Panc1 (cell line): ENCODE results near the gene TGFB2. TPM values are rescaled to one million over a fixed set of nuclear protein-coding genes. Genes with fewer than 3 reads are reported as not detected.

ENCODE experiments used
- ATAC-seq: fragments of 200-7000 bp; cut with Tn5 transposase; 2 replicates; pipeline ENCODE4 v1.9.1; 2020; ENCODE audit warnings: mild to moderate bottlenecking, moderate library complexity
- BruUV-seq: library from RNA; stranded (reverse); fragments of 400-500 nt; replicated peaks from 2 replicates; lab custom pipeline; 2021; lab: Mats Ljungman, UMichigan
- CTCF ChIA-PET: fragments of 300-600 bp; sonication (Branson Sonifier 250); formaldehyde crosslinking; loops from one replicate; lab custom pipeline; 2022; ENCODE audit warnings: antibody characterized with exemption; lab: Charles Lee
- POLR2A ChIA-PET: fragments of 300-600 bp; sonication (Branson Sonifier 250); formaldehyde crosslinking; loops from one replicate; lab custom pipeline; 2022; ENCODE audit warnings: antibody characterized with exemption; lab: Charles Lee
- DNase-seq: peaks from one replicate; pipeline ENCODE4 v3.0.0-alpha.2; 2010; ENCODE audit warnings: low read depth, low spot score
- H3K27ac ChIP-seq: 2 replicates; pipeline ENCODE4 v1.5.1; 2011; ENCODE audit warnings: mild to moderate bottlenecking, low read length, inconsistent platforms
- H3K27me3 ChIP-seq: fragments of 200-500 bp; sonication (Bioruptor generic); 2 replicates; pipeline ENCODE4 v1.6.0; 2014; ENCODE audit warnings: low read length, inconsistent platforms; ENCODE audit not compliant: control insufficient read depth, insufficient read depth
- H3K36me3 ChIP-seq: fragments of 200-500 bp; sonication (Bioruptor generic); 2 replicates; pipeline ENCODE4 v1.5.1; 2014; ENCODE audit warnings: inconsistent platforms, mild to moderate bottlenecking, low read length, moderate library complexity; ENCODE audit not compliant: control insufficient read depth, insufficient read depth
- H3K4me1 ChIP-seq: 2 replicates; pipeline ENCODE4 v1.5.1; 2011; ENCODE audit warnings: inconsistent platforms, mild to moderate bottlenecking, low read length, moderate library complexity; ENCODE audit not compliant: control insufficient read depth, insufficient read depth
- H3K4me3 ChIP-seq, 2 experiments: 2 replicates each; pipeline ENCODE4 v1.5.1; 2011 to 2012; ENCODE audit warnings: low read depth in 2 of 2, low read length in 2 of 2, mild to moderate bottlenecking in 2 of 2, inconsistent platforms in 1 of 2, moderate library complexity in 1 of 2
- H3K9me3 ChIP-seq: fragments of 200-500 bp; sonication (Bioruptor generic); 2 replicates; pipeline ENCODE4 v1.5.1; 2014; ENCODE audit warnings: low read depth, mild to moderate bottlenecking, inconsistent platforms, low read length, moderate library complexity; ENCODE audit not compliant: control insufficient read depth, insufficient read depth
- CTCF ChIP-seq: fragments of 450-650 bp; IDR thresholded peaks from 2 replicates; pipeline ENCODE4 v1.5.1; 2017; ENCODE audit warnings: mild to moderate bottlenecking
- POLR2AphosphoS5 ChIP-seq: IDR thresholded peaks from 2 replicates; pipeline ENCODE4 v1.6.1; 2012; ENCODE audit warnings: mild to moderate bottlenecking, low read depth, low read length, moderate library complexity
- REST ChIP-seq, 2 experiments: IDR thresholded peaks; 2 replicates each; pipeline ENCODE4 v1.6.1; 2011 to 2012; ENCODE audit warnings: low read depth in 2 of 2, control low read depth in 1 of 2, low read length in 1 of 2, mild to moderate bottlenecking in 1 of 2, moderate library complexity in 1 of 2; ENCODE audit not compliant: insufficient read depth in 1 of 2
- SIN3A ChIP-seq: IDR thresholded peaks from 2 replicates; pipeline ENCODE4 v1.6.1; 2012; ENCODE audit warnings: low read depth, mild to moderate bottlenecking, low read length, moderate library complexity, borderline replicate concordance; ENCODE audit not compliant: insufficient read depth
- TCF7L2 ChIP-seq: IDR thresholded peaks from 2 replicates; pipeline ENCODE4 v1.6.1; 2011; ENCODE audit warnings: mild to moderate bottlenecking, low read depth, low read length, inconsistent platforms
- in situ Hi-C: cut with HindIII; loops from 2 replicates; pipeline ENCODE4 v1.10.0; 2016; ENCODE audit warnings: low sequenced_read_pairs, low pct_unique_long_range_greater_than_20kb
- intact Hi-C: fragments of 100-400 bp; cut with micrococcal nuclease; formaldehyde crosslinking; loops from one replicate; pipeline ENCODE4 v1.10.0; 2022; ENCODE audit not compliant: unreplicated experiment
- total RNA-seq: library from RNA; stranded (reverse); gene quantifications from one replicate; pipeline ENCODE4 v1.2.1, GENCODE V29; 2021; ENCODE audit not compliant: unreplicated experiment

Gene TGFB2
- total RNA-seq, 1 experiment from 2014 or later = 58.9 TPM

GRCh38 chr1:218339267-218339831 is 5.8 kb upstream of the TGFB2 start:
- CTCF ChIA-PET = interaction anchor here (0.6 to 1.1 kb wide), 2 partner anchors 728 to 1036 kb away, joined by 3 read pairs; no protein-coding TSS in a partner anchor
- H3K9me3 ChIP-seq = no peaks in the 10 kb centered on the region
- in situ Hi-C loops (no loop called here), intact Hi-C loops (no loop called here)
- TF ChIP-seq CTCF = peak; percentile 74; the same call in 1 of the 2 replicates
- no peak for TF ChIP-seq POLR2AphosphoS5
- TF ChIP-seq SIN3A = no peak
- POLR2A ChIA-PET = no interaction called here
- H3K36me3 ChIP-seq = no peaks in the 10 kb centered on the region; the same call in 1 of the 2 replicates
- ATAC-seq = no peak
- peak overlapping the region; percentile 79 for H3K27ac ChIP-seq
- DNase-seq = no peak
- no peak overlapping the region for H3K4me3 ChIP-seq
- no peaks in the 10 kb centered on the region for H3K27me3 ChIP-seq
- no TSS peak for BruUV-seq
- H3K4me1 ChIP-seq = peaks cover 34% of the 10 kb centered on the region

- ChIA-PET CTCF (interaction anchor here (1.0 kb wide), 1 partner anchor 205 kb away, joined by 3 read pairs; no protein-coding TSS in a partner anchor), POLR2A (no interaction called here)
- peak overlapping the region; percentile 100; the same call in 1 of the 2 replicates for H3K27ac ChIP-seq
- in situ Hi-C loops = no loop called here
- H3K4me1 ChIP-seq = peaks cover 32% of the 10 kb centered on the region
- no TSS peak for BruUV-seq
- no peaks in the 10 kb centered on the region for H3K27me3 ChIP-seq
- H3K4me3 ChIP-seq = no peak overlapping the region
- H3K9me3 ChIP-seq = no peaks in the 10 kb centered on the region
- no peak for TF ChIP-seq REST (IDR thresholded peaks at IDR 0.05; ENCODE audit: insufficient read depth in 1 of 2, low read depth in 2 of 2, low read length in 1 of 2)
- TF ChIP-seq CTCF = no peak
- no peak for TF ChIP-seq TCF7L2
- TF ChIP-seq POLR2AphosphoS5 = no peak
- no peak for TF ChIP-seq SIN3A
- no peak for ATAC-seq
- H3K36me3 ChIP-seq = no peaks in the 10 kb centered on the region; the same call in 1 of the 2 replicates
- intact Hi-C loops = no loop called here
- no peak for DNase-seq
These were observed 3.8 kb upstream of the TGFB2 start for GRCh38 chr1:218341325-218341724.
